Ammon's horn (tissue), 1 donor: ENCODE measurements around the gene MTHFSD.

Source experiments
- DNase-seq: peaks from one replicate; pipeline ENCODE4 v3.0.0-alpha.2; 2016; ENCODE audit warnings: low spot score

MTHFSD gene

GRCh38 chr16:86514481-86515376 is 40.3 kb downstream of the MTHFSD start:
- no peak for DNase-seq

- no peak for DNase-seq
These were observed 41.4 kb downstream of the MTHFSD start for GRCh38 chr16:86513471-86514277.

GRCh38 chr16:86512860-86513470 is 42.1 kb downstream of the MTHFSD start:
- DNase-seq, result no peak

GRCh38 chr16:86512301-86512859 is 42.7 kb downstream of the MTHFSD start:
- DNase-seq, result no peak

- DNase-seq, result no peak
These were observed 43.5 kb downstream of the MTHFSD start for GRCh38 chr16:86511317-86512161.

- DNase-seq, result no peak
These were observed 44.4 kb downstream of the MTHFSD start, which contains the start of gene FOXF1 for GRCh38 chr16:86510465-86511261. TSS of gene FOXF1 (plus strand) at chr16:86510527. CDS start at chr16:86510570, 43 bp downstream.

- DNase-seq, result no peak
These were observed 45.1 kb downstream of the MTHFSD start for GRCh38 chr16:86509759-86510464.

GRCh38 chr16:86508947-86509758 is 45.9 kb downstream of the MTHFSD start:
- DNase-seq, result no peak

GRCh38 chr16:86508028-86508946 is 46.7 kb downstream of the MTHFSD start:
- no peak for DNase-seq

- DNase-seq, result no peak
These were observed 47.6 kb downstream of the MTHFSD start for GRCh38 chr16:86507173-86508027.

GRCh38 chr16:86505899-86506864 is 48.9 kb downstream of the MTHFSD start:
- no peak for DNase-seq

GRCh38 chr16:86505185-86505898 is 49.7 kb downstream of the MTHFSD start:
- no peak for DNase-seq

- no peak for DNase-seq
These were observed 50.5 kb downstream of the MTHFSD start for GRCh38 chr16:86504315-86505184.

- no peak for DNase-seq
These were observed 51.2 kb downstream of the MTHFSD start for GRCh38 chr16:86503830-86504229.
